Measurements from ENCODE around the gene LRRC74B.
"Not testable (repeated sequence)": the region's sequence is repeated elsewhere in the genome, so short reads cannot be mapped to it uniquely, and the experiment has no call there.

Gene LRRC74B

GRCh38 chr22:21003782-21004181, 42.0 kb upstream of the LRRC74B start:
- Histone ChIP-seq H3K9me3 (ENCODE audit: control insufficient read depth, low read length) (no peaks in the 10 kb centered on the region), H3K4me1 (ENCODE audit: control insufficient read depth, insufficient read depth, low read length) (peaks cover 36% of the 10 kb centered on the region), H3K36me3 (ENCODE audit: control insufficient read depth, insufficient read depth, low read length) (peaks cover 7% of the 10 kb centered on the region), H3K27me3 (ENCODE audit: control insufficient read depth, insufficient read depth, low read length) (no peaks in the 10 kb centered on the region), H3K9ac (ENCODE audit: low read length) (no peak overlapping the region), H3K4me3 (ENCODE audit: low read length) (no peak overlapping the region)

DNA sequence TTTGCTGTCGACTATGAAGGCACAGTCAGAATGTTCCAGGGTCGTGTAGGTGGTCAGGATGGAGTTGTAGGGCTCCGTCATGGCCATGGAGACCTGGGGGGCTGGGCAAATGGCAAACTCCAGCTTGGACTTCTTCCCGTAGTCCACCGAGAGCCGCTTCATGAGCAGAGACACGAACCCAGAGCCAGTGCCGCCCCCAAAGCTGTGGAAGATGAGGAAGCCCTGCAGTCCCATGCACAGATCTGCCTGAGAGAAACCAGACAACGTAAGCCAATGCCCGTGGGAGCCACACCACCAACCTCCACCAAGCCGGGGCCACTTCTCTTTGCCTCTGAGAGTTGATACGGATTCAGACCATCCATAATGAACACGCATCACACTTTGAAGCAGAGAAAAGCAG, 36.5 kb upstream of the LRRC74B start:
- not testable (repeated sequence) for H3K27me3 ChIP-seq (ENCODE audit: control insufficient read depth, insufficient read depth, low read length); H3K4me3 ChIP-seq (ENCODE audit: low read length); H3K36me3 ChIP-seq (ENCODE audit: control insufficient read depth, insufficient read depth, low read length); H3K9ac ChIP-seq (ENCODE audit: low read length); H3K4me1 ChIP-seq (ENCODE audit: control insufficient read depth, insufficient read depth, low read length); H3K9me3 ChIP-seq (ENCODE audit: control insufficient read depth, low read length)

GRCh38 chr22:21009638-21010425, 35.9 kb upstream of the LRRC74B start:
- H3K4me1 ChIP-seq (ENCODE audit: control insufficient read depth, insufficient read depth, low read length): peaks cover 13% of the 10 kb centered on the region
- no peak overlapping the region for H3K9ac ChIP-seq (ENCODE audit: low read length)

DNA sequence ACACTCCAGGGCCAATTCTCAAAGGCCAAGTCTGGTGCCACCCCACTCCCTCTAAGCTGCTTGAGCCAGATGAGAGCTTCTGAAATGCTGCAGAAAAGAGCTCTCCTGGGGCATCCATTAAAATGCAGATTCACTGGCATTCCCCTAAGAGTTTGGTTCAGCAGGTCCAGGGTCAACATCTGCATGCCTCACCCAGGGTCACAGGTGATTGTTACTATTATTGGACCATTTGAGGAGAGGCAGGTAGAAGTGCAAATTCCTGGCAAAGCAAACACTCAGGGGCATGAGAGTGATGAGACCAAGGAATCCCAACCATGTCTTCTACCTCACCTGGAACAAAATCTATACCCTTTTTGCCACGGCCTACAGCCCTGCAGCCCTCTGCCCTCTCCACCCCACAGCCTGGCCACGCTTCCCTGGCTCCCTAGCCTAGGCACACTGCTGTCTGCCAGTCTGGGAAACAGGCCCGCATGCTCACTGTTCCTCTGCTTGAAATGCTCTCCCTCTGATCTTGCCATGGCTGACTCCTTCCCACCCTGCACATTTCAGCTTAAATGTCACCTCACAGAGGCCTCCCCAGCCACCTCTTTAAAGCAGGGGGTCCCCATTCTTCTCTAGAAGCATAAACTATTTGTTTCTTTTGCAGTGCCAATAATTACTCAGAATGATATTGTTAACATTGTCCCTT, 35.2 kb upstream of the LRRC74B start:
- Histone ChIP-seq H3K36me3 (ENCODE audit: control insufficient read depth, insufficient read depth, low read length) (no peaks in the 10 kb centered on the region), H3K4me1 (ENCODE audit: control insufficient read depth, insufficient read depth, low read length) (peaks cover 21% of the 10 kb centered on the region), H3K27me3 (ENCODE audit: control insufficient read depth, insufficient read depth, low read length) (no peaks in the 10 kb centered on the region), H3K9ac (ENCODE audit: low read length) (no peak overlapping the region), H3K9me3 (ENCODE audit: control insufficient read depth, low read length) (no peaks in the 10 kb centered on the region), H3K4me3 (ENCODE audit: low read length) (no peak overlapping the region)

More at GRCh38 chr22:21009638-21010425, 35.9 kb upstream of the LRRC74B start:
- no peak overlapping the region for H3K4me3 ChIP-seq (ENCODE audit: low read length)
- H3K27me3 ChIP-seq (ENCODE audit: control insufficient read depth, insufficient read depth, low read length): no peaks in the 10 kb centered on the region
- H3K36me3 ChIP-seq (ENCODE audit: control insufficient read depth, insufficient read depth, low read length): no peaks in the 10 kb centered on the region
- H3K9me3 ChIP-seq (ENCODE audit: control insufficient read depth, low read length): no peaks in the 10 kb centered on the region

DNA sequence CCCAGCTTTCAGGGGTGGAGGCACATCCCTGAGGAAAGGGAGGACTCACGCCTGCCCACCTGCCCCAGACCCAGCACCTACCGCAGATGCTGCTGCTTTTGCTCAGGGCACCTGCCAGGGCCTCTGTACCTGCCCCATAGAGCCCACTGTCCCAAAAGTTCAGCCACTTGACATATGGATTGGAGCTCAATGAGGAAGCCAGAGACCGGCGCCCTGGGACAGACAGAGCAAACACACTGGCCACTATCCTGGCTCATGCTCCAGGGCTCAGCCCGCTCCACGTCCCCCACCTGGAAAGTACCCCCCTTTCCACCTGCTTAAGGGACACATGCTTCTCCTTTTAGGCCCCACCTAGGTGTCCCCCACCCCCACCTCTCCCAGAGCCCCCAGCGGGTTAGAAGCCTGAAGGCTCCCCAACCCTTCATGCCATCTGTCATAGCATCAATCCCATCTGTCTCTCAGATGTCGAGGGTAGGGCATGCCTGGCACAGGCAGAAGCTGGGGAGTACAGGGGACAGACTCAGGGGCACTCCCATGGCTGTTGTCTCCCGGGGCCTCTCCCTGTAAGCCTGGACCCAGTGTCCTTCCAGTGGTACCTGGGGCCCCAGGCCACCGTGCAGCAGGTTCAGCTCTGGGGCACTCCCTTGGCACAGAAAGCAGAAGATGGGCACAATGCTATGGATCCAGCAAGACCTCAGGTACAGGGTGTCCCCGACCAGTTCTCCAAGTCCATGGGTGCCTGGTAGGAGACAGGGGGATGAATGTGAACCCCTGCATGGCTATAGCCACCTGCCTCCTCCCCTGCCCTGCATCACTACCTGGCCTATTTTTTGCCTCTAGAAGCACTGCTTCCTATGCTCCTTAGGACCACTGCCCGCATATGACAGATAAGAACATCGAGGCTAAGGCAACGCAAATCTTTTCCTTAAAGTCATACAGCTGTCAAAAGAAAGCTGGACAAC, 33.0 kb upstream of the LRRC74B start:
- Histone ChIP-seq H3K36me3 (ENCODE audit: control insufficient read depth, insufficient read depth, low read length) (no peaks in the 10 kb centered on the region), H3K9ac (ENCODE audit: low read length) (no peak overlapping the region), H3K4me3 (ENCODE audit: low read length) (no peak overlapping the region), H3K9me3 (ENCODE audit: control insufficient read depth, low read length) (no peaks in the 10 kb centered on the region), H3K4me1 (ENCODE audit: control insufficient read depth, insufficient read depth, low read length) (peaks cover 23% of the 10 kb centered on the region), H3K27me3 (ENCODE audit: control insufficient read depth, insufficient read depth, low read length) (no peaks in the 10 kb centered on the region)

DNA sequence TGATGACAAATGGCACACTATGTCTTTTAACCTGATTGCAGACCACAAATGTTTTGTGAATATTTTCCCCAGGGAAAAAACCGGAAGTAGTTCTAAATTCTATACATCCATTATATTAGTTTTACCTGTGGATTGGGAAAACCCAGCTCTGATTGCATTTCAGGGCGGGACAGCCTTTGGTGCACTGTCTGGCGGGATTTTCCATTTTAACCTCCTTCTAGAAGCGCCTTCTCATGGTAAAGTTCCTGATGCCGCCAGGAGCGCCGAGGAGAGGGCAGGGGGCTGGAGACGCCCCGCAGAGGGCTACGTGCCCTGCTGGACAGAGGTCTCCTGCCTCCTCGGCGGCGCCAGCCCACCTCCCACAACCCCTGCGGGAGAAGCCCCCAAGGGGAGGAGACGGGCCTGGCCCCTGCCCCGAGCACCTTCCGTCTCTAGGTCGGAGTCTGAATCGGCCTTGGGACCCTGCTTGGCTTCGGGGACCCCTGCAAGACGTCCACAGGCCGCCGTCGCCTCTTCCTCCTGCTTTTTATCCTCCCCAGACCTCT, 32.0 kb upstream of the LRRC74B start:
- no peaks in the 10 kb centered on the region for H3K27me3 ChIP-seq (ENCODE audit: control insufficient read depth, insufficient read depth, low read length)
- H3K9me3 ChIP-seq (ENCODE audit: control insufficient read depth, low read length): no peaks in the 10 kb centered on the region
- H3K4me1 ChIP-seq (ENCODE audit: control insufficient read depth, insufficient read depth, low read length): peaks cover 23% of the 10 kb centered on the region
- peak overlapping the region; percentile 41 for H3K9ac ChIP-seq (ENCODE audit: low read length)
- peak overlapping the region; percentile 60 for H3K4me3 ChIP-seq (ENCODE audit: low read length)
- no peaks in the 10 kb centered on the region for H3K36me3 ChIP-seq (ENCODE audit: control insufficient read depth, insufficient read depth, low read length)

- Histone ChIP-seq H3K36me3 (ENCODE audit: control insufficient read depth, insufficient read depth, low read length) (no peaks in the 10 kb centered on the region), H3K4me3 (ENCODE audit: low read length) (peak overlapping the region; percentile 60), H3K9me3 (ENCODE audit: control insufficient read depth, low read length) (no peaks in the 10 kb centered on the region), H3K4me1 (ENCODE audit: control insufficient read depth, insufficient read depth, low read length) (peaks cover 23% of the 10 kb centered on the region), H3K27me3 (ENCODE audit: control insufficient read depth, insufficient read depth, low read length) (no peaks in the 10 kb centered on the region), H3K9ac (ENCODE audit: low read length) (peak overlapping the region; percentile 41)
Observed at GRCh38 chr22:21014202-21014725, 31.5 kb upstream of the LRRC74B start.

DNA sequence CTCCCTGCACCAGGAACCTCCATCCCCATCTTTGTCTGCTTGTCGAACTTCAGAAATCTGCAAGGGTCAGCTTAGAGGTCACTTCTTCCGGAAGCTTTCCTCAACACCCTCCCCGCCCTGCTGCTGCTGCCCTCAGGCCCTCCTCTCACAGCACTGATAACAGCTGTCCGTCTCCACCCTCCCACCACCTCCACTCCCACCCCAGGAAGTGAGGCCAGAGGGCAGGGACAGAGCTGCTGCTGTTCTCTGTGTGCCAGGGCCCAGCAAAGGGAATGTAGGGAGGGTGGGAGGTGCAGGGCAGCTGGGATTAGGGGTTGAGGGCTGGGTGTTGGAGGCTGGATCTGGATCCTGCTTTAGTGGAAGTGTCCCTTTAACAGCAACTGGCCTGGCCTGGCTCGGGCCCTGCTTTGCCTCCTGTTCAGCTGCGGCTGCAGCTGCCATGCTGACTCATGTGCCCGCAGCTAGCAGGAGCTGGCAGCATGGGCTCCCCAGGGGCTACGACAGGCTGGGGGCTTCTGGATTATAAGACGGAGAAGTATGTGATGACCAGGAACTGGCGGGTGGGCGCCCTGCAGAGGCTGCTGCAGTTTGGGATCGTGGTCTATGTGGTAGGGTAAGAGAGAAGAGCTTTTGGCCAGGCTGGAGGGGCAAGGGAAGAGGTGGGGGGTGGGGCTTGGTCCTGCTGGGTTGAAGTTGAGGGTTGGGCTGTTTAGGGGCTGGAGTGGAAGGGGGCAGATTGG, 30.9 kb upstream of the LRRC74B start, which contains the start of gene P2RX6:
Gene P2RX6, plus strand, starts transcription at position 440 of the 740 bp plus-strand sequence. Its CDS starts 10 bp downstream, at position 450.
- H3K9ac ChIP-seq (ENCODE audit: low read length): peak within 1 kb of the TSS; percentile 41
- H3K27me3 ChIP-seq (ENCODE audit: control insufficient read depth, insufficient read depth, low read length): no peaks in the 10 kb centered on the region
- H3K4me1 ChIP-seq (ENCODE audit: control insufficient read depth, insufficient read depth, low read length): peaks cover 23% of the 10 kb centered on the region
- no peaks in the 10 kb centered on the region for H3K36me3 ChIP-seq (ENCODE audit: control insufficient read depth, insufficient read depth, low read length)
- H3K9me3 ChIP-seq (ENCODE audit: control insufficient read depth, low read length): no peaks in the 10 kb centered on the region
- peak within 1 kb of the TSS; percentile 60 for H3K4me3 ChIP-seq (ENCODE audit: low read length)

DNA sequence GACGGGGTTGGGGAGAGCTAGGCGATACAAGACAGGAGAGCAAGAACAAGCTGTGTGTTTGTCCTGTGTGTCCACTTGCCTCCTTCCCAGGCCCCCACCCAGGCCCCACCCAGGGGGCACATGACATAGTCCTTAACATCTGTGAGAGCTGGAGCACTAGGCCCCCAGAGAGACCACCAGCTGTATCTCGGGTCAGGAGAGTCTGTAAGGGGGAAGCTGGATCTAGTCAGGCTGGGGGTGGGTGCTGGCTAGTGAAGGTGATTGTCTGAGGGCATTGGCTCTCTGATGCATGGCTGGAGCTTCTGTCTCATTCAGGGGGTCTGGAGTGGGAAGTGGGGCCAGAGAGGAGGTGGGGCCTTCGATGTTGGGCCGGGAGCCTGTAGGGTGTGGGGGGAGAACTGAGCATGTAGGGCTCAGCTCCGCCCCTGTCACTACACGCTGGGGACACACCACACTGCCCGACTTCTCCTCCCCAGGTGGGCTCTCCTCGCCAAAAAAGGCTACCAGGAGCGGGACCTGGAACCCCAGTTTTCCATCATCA, 30.2 kb upstream of the LRRC74B start:
- Histone ChIP-seq H3K9me3 (ENCODE audit: control insufficient read depth, low read length) (no peaks in the 10 kb centered on the region), H3K4me3 (ENCODE audit: low read length) (no peak overlapping the region), H3K36me3 (ENCODE audit: control insufficient read depth, insufficient read depth, low read length) (no peaks in the 10 kb centered on the region), H3K4me1 (ENCODE audit: control insufficient read depth, insufficient read depth, low read length) (peaks cover 23% of the 10 kb centered on the region), H3K27me3 (ENCODE audit: control insufficient read depth, insufficient read depth, low read length) (no peaks in the 10 kb centered on the region), H3K9ac (ENCODE audit: low read length) (no peak overlapping the region)

- H3K9ac ChIP-seq (ENCODE audit: low read length): no peak overlapping the region
- H3K27me3 ChIP-seq (ENCODE audit: control insufficient read depth, insufficient read depth, low read length): no peaks in the 10 kb centered on the region
- H3K36me3 ChIP-seq (ENCODE audit: control insufficient read depth, insufficient read depth, low read length): no peaks in the 10 kb centered on the region
- H3K9me3 ChIP-seq (ENCODE audit: control insufficient read depth, low read length): no peaks in the 10 kb centered on the region
- H3K4me3 ChIP-seq (ENCODE audit: low read length): no peak overlapping the region
- peaks cover 23% of the 10 kb centered on the region for H3K4me1 ChIP-seq (ENCODE audit: control insufficient read depth, insufficient read depth, low read length)
Observed at GRCh38 chr22:21016644-21017420, 28.9 kb upstream of the LRRC74B start.
